HepG2 (cell line): ENCODE data around the gene NCOA1. TPM values are rescaled to one million over a fixed set of nuclear protein-coding genes. Genes with fewer than 3 reads are reported as not detected.
A peak's percentile ranks its signal among the peaks of the same experiment; 100 is the strongest.

Experiments
- ATAC-seq: fragments of 200-7000 bp; cut with Tn5 transposase; 3 replicates; pipeline ENCODE4 v1.9.1; 2020; ENCODE audit warnings: mild to moderate bottlenecking, moderate library complexity
- BruUV-seq: library from RNA; stranded (reverse); fragments of 400-500 nt; replicated peaks from 2 replicates; lab custom pipeline; 2021; lab: Mats Ljungman, UMichigan
- CTCF ChIA-PET: fragments of 300-600 bp; formaldehyde crosslinking; extraction: SDS; loops from one replicate; lab custom pipeline; 2021; ENCODE audit warnings: low total read pairs, inconsistent platforms, low intra/inter-chr PET ratio; lab: Yijun Ruan, JAX
- POLR2A ChIA-PET: fragments of 350-600 bp; sonication (Branson Sonifier 250); formaldehyde crosslinking; loops from one replicate; lab custom pipeline; 2020; ENCODE audit warnings: antibody characterized with exemption, inconsistent platforms; lab: Yijun Ruan, JAX
- DNase-seq: peaks from one replicate; pipeline ENCODE4 v3.0.0-alpha.2; 2015; ENCODE audit warnings: low spot score
- FAIRE-seq: peaks from 3 replicates; lab custom pipeline; 2011; peaks lifted over from hg19 to GRCh38; lab: Jason Lieb, UNC
- H2AFZ ChIP-seq: one replicate; pipeline ENCODE4 v1.6.1; 2011; ENCODE audit warnings: low read length, inconsistent platforms
- H3K27ac ChIP-seq: fragments of 300-600 bp; 3 replicates; pipeline ENCODE4 v1.8.0; 2011; ENCODE audit warnings: mixed run types, mild to moderate bottlenecking, mixed read lengths, low read length, inconsistent platforms; ENCODE audit not compliant: insufficient read depth; ENCODE audit errors: extremely low read length
- H3K27me3 ChIP-seq, 2 experiments: fragments of 200-600 bp in 1 of 2; 2 replicates in 1 of 2; 3 replicates in 1 of 2; pipeline versions ENCODE4 v1.6.0 to v1.8.0; 2011; ENCODE audit warnings: low read length in 2 of 2, mild to moderate bottlenecking in 2 of 2, moderate library complexity in 2 of 2, inconsistent platforms in 1 of 2; ENCODE audit not compliant: insufficient read depth in 2 of 2, control insufficient read depth in 1 of 2
- H3K36me3 ChIP-seq, 2 experiments: fragments of 200-600 bp in 1 of 2; replicated peaks in 1 of 2; 2 replicates in 1 of 2; 3 replicates in 1 of 2; pipeline versions ENCODE4 v1.5.1 to v1.8.0; 2011; ENCODE audit warnings: low read length in 2 of 2, inconsistent platforms in 1 of 2; ENCODE audit not compliant: insufficient read depth in 2 of 2, control insufficient read depth in 1 of 2
- H3K4me1 ChIP-seq: 2 replicates; pipeline ENCODE4 v1.5.1; 2012; ENCODE audit warnings: low read length, inconsistent platforms; ENCODE audit not compliant: insufficient read depth
- H3K4me2 ChIP-seq: 2 replicates; pipeline ENCODE4 v1.6.0; 2011; ENCODE audit warnings: low read depth, low read length, inconsistent platforms
- H3K4me3 ChIP-seq, 3 experiments: fragments of 200-600 bp in 1 of 3; sonication (generic), shearing (Covaris generic) in 1 of 3; replicated peaks in 1 of 3; 2 replicates each; pipeline ENCODE4 v1.5.1; 2011 to 2016; ENCODE audit warnings: low read length in 3 of 3, inconsistent platforms in 2 of 3, low read depth in 2 of 3, mild to moderate bottlenecking in 2 of 3, control low read depth in 1 of 3, mixed read lengths in 1 of 3; ENCODE audit not compliant: insufficient read depth in 1 of 3
- H3K79me2 ChIP-seq: one replicate; pipeline ENCODE4 v1.6.1; 2011; ENCODE audit warnings: low read length, inconsistent platforms; ENCODE audit not compliant: insufficient read depth
- H3K9ac ChIP-seq: 2 replicates; pipeline ENCODE4 v1.6.0; 2011; ENCODE audit warnings: mild to moderate bottlenecking, low read depth, low read length, inconsistent platforms; ENCODE audit not compliant: insufficient read depth
- H3K9me3 ChIP-seq: 2 replicates; pipeline ENCODE4 v1.5.1; 2012; ENCODE audit warnings: mild to moderate bottlenecking, low read length
- H4K20me1 ChIP-seq: 2 replicates; pipeline ENCODE4 v1.6.0; 2011; ENCODE audit warnings: inconsistent platforms, mild to moderate bottlenecking, low read length, moderate library complexity; ENCODE audit not compliant: insufficient read depth
- ATF1 ChIP-seq: IDR thresholded peaks from 2 replicates; pipeline ENCODE4 v1.6.1; 2016; ENCODE audit warnings: mild to moderate bottlenecking, control low read depth
- CEBPB ChIP-seq: IDR thresholded peaks from 2 replicates; pipeline ENCODE4 v1.6.1; 2011; ENCODE audit warnings: low read depth, low read length, improper control_type of control experiment, borderline replicate concordance
- CEBPG ChIP-seq: IDR thresholded peaks from 2 replicates; pipeline ENCODE4 v1.6.1; 2016
- EED ChIP-seq: sonication (generic); formaldehyde crosslinking; IDR thresholded peaks from 2 replicates; pipeline ENCODE4 v1.5.0; 2020; ENCODE audit warnings: mild to moderate bottlenecking, missing genetic modification reagents
- GABPB1 ChIP-seq: IDR thresholded peaks from 2 replicates; pipeline ENCODE4 v1.6.1; 2016; ENCODE audit warnings: mild to moderate bottlenecking, missing genetic modification reagents, moderate library complexity, missing compliant biosample characterization
- NFIC ChIP-seq: IDR thresholded peaks from 2 replicates; pipeline ENCODE4 v1.6.1; 2012; ENCODE audit warnings: mild to moderate bottlenecking, low read length, inconsistent platforms
- RBFOX2 ChIP-seq: fragments of 200-400 bp; formaldehyde crosslinking; IDR thresholded peaks from 2 replicates; pipeline ENCODE4 v1.6.1; 2017; ENCODE audit warnings: low read depth, mild to moderate bottlenecking, low read length
- ZNF101 ChIP-seq: sonication (generic); formaldehyde crosslinking; IDR thresholded peaks from 2 replicates; pipeline ENCODE4 v1.4.0; 2020; ENCODE audit warnings: mild to moderate bottlenecking, low read depth, missing genetic modification reagents, borderline replicate concordance
- ZNF800 ChIP-seq: sonication (generic); formaldehyde crosslinking; IDR thresholded peaks from 2 replicates; pipeline ENCODE4 v1.4.0; 2020; ENCODE audit warnings: missing genetic modification reagents
- WGBS: methylation state at CpG from one replicate; pipeline ENCODE4 v1.1.6; 2017; ENCODE audit warnings: low lambda C conversion rate; 5-methylcytosine and 5-hydroxymethylcytosine counted together
- in situ Hi-C: cut with HindIII; loops from 2 replicates; pipeline ENCODE4 v1.10.0; 2017; ENCODE audit warnings: low pct_unique_long_range_greater_than_20kb; ENCODE audit not compliant: extremely low pct_ligation_motif_present
- intact Hi-C: fragments of 100-400 bp; cut with micrococcal nuclease; formaldehyde crosslinking; loops from one replicate; pipeline ENCODE4 v1.10.0; 2022; ENCODE audit not compliant: unreplicated experiment
- polyA plus RNA-seq, 8 experiments: library from polyadenylated mRNA; depleted of rRNA in 3 of 8; stranded (reverse) in 7 of 8; unstranded in 1 of 8; fragments of >200 nt; fragmentation: Illumina TruSeq in 4 of 8; extraction: Trizol in 4 of 8; gene quantifications; 2 replicates each; pipeline versions ENCODE4 v1.2.1 to v1.2.3, GENCODE V29; 2011 to 2016; ENCODE audit warnings: low read depth in 4 of 8, missing spikeins in 1 of 8, mixed read lengths in 1 of 8; ENCODE audit not compliant: insufficient read depth in 1 of 8
- total RNA-seq, 5 experiments: library from RNA; depleted of rRNA; stranded (reverse); fragments of >200 nt; fragmentation: Illumina TruSeq; extraction: Trizol; gene quantifications; 2 replicates each; pipeline ENCODE4 v1.2.3, GENCODE V29; 2016; ENCODE audit warnings: low read depth in 1 of 5
- TF ChIP-seq, protein P1 (sequence below), 2 experiments: IDR thresholded peaks; 2 replicates each; pipeline ENCODE4 v1.6.1; 2011 to 2012; ENCODE audit warnings: low read length in 2 of 2, borderline replicate concordance in 1 of 2, low read depth in 1 of 2, mild to moderate bottlenecking in 1 of 2, moderate library complexity in 1 of 2
- TF ChIP-seq, protein P2 (sequence below): sonication (generic); formaldehyde crosslinking; IDR thresholded peaks from 2 replicates; pipeline ENCODE4 v1.8.1; 2023; ENCODE audit warnings: mild to moderate bottlenecking, inconsistent platforms, moderate library complexity, missing genetic modification reagents, borderline replicate concordance

NCOA1 gene
- total and polyA plus RNA-seq, 2 of the 13 experiments (the other 11 are each of a cell fraction or from before 2014, with no cell fraction given) = 10.0 to 10.4 TPM

GRCh38 chr2:24507549-24507948 is 16.5 kb downstream of the NCOA1 start (continued):
- TF ChIP-seq, protein P1, sequence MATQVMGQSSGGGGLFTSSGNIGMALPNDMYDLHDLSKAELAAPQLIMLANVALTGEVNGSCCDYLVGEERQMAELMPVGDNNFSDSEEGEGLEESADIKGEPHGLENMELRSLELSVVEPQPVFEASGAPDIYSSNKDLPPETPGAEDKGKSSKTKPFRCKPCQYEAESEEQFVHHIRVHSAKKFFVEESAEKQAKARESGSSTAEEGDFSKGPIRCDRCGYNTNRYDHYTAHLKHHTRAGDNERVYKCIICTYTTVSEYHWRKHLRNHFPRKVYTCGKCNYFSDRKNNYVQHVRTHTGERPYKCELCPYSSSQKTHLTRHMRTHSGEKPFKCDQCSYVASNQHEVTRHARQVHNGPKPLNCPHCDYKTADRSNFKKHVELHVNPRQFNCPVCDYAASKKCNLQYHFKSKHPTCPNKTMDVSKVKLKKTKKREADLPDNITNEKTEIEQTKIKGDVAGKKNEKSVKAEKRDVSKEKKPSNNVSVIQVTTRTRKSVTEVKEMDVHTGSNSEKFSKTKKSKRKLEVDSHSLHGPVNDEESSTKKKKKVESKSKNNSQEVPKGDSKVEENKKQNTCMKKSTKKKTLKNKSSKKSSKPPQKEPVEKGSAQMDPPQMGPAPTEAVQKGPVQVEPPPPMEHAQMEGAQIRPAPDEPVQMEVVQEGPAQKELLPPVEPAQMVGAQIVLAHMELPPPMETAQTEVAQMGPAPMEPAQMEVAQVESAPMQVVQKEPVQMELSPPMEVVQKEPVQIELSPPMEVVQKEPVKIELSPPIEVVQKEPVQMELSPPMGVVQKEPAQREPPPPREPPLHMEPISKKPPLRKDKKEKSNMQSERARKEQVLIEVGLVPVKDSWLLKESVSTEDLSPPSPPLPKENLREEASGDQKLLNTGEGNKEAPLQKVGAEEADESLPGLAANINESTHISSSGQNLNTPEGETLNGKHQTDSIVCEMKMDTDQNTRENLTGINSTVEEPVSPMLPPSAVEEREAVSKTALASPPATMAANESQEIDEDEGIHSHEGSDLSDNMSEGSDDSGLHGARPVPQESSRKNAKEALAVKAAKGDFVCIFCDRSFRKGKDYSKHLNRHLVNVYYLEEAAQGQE (IDR thresholded peaks at IDR 0.05; ENCODE audit: borderline replicate concordance in 1 of 2, low read depth in 1 of 2, low read length in 2 of 2) = no peak
- TF ChIP-seq RBFOX2 (no peak), GABPB1 (CRISPR knock-in tag) (no peak)
- TF ChIP-seq, protein P2, sequence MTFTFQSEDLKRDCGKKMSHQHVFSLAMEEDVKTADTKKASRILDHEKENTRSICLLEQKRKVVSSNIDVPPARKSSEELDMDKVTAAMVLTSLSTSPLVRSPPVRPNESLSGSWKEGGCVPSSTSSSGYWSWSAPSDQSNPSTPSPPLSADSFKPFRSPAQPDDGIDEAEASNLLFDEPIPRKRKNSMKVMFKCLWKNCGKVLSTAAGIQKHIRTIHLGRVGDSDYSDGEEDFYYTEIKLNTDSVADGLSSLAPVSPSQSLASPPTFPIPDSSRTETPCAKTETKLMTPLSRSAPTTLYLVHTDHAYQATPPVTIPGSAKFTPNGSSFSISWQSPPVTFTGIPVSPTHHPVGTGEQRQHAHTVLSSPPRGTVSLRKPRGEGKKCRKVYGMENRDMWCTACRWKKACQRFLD (CRISPR knock-in tag) = no peak

DNA sequence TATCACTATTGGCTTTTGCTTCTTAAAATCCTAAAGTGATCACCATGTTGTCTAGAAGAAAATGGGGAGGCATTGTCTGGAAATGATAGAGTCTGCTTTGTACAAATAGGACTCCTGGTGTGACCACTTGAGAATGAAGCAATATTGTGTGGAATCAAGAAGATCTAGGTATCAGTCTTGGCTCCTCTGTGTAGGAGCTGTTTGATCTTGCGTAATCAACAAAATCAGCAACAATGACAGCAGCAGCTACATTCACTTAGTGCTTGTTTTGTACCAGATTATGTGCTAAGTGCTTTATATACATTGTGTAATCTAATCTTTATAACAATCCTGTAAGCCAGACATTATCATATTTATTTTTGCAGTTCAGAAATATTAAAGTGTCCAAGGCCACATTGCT is 17.8 kb downstream of the NCOA1 start:
- ATAC-seq (no peak), DNase-seq (no peak), FAIRE-seq (peak; percentile 44)
- intact Hi-C loops = no loop called here
- BruUV-seq = no TSS peak
- CTCF ChIA-PET = no interaction called here
- TF ChIP-seq ZNF800 (CRISPR knock-in tag) (no peak), ATF1 (CRISPR knock-in tag) (0 out of 2 replicates have a peak, but pooled peaks have one; percentile 18), NFIC (no peak), CEBPB (peak; percentile 97), ZNF101 (no peak), EED (CRISPR knock-in tag) (no peak), CEBPG (CRISPR knock-in tag) (peak; percentile 80)
- H3K4me1 ChIP-seq = no peaks in the 10 kb centered on the region
- POLR2A ChIA-PET = no interaction called here
- H3K27ac ChIP-seq = no peak overlapping the region
- WGBS = 90% methylated on average over 1 of the region's 1 CpG
- H3K36me3 ChIP-seq = no peaks in the 10 kb centered on the region
- no peak overlapping the region for H3K4me2 ChIP-seq
- in situ Hi-C loops = no loop called here
- H3K9ac ChIP-seq = no peak overlapping the region
- H3K4me3 ChIP-seq = no peak overlapping the region
- no peak overlapping the region for H2AFZ ChIP-seq
- H3K79me2 ChIP-seq = no peaks in the 10 kb centered on the region
- H4K20me1 ChIP-seq = no peaks in the 10 kb centered on the region; the same call in 1 of the 2 replicates
- H3K27me3 ChIP-seq = no peaks in the 10 kb centered on the region
- H3K9me3 ChIP-seq = no peaks in the 10 kb centered on the region
